NCI-H2196 (cell line): ENCODE results near the gene TTLL11.

Experiments
- DNase-seq: peaks from one replicate; lab custom pipeline; 2025; ENCODE audit not compliant: unreplicated experiment; lab: John Stamatoyannopoulos, UW

The TTLL11 gene

DNA sequence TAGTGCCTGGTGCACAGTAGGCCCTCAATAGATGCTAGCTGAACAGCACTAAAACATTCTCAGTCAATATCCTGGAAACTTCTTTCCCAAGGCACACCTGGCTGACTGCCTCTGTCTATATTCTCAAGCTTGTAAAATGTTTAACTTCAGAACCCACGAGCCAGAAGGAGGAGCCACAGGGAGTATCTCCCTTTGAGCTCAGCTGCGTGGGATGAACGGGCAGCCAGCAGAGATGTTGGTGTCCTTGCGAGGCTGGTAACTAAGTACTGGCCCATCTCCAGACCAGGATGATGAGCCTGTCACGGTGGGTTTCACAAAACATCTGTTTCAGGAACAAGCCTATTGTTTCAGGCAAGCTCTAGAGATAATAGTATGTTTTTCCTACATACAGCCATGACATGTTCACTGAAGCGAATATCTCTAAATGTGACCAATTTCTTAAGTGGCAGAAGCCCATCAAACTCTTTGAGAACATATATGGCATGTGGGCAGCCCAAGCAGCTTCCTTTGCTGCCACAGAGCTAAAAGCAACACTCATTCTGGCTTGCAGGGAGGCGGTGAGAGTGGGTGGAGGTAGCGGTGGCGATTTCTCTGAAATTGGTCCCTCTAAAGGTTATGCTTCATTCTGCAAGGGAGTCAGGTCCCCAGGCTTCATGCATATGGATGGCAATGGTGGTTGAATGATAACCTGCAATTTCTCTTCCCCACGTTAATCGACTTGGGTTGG, 206.2 kb downstream of the TTLL11 start:
- DNase-seq = no peak

DNA sequence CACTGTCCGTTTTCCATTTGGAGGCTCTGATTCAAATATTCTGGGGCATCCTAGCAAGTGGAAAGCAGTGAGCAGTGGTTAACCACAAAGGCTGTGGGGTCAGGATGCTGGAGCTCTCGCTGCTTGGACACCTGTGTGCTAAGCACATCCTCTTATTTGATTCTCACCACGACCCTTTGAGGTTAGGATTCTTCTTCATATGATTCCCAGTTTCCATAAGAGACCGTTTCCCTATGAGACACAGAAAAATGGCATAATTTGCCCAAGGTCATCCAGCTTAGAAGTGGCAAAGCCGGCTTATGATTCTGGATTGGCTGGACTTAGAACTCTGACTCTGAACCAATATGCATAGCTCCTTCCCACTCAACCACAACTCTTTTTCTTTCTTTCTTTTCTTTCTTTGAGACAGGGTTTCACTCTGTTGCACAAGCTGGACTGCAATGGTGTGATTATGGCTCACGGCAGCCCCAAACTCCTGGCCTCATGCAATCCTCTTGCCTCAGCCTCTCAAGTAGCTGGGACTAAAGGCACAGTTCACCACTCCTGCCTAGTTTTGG, 207.7 kb downstream of the TTLL11 start:
- no peak for DNase-seq

DNA sequence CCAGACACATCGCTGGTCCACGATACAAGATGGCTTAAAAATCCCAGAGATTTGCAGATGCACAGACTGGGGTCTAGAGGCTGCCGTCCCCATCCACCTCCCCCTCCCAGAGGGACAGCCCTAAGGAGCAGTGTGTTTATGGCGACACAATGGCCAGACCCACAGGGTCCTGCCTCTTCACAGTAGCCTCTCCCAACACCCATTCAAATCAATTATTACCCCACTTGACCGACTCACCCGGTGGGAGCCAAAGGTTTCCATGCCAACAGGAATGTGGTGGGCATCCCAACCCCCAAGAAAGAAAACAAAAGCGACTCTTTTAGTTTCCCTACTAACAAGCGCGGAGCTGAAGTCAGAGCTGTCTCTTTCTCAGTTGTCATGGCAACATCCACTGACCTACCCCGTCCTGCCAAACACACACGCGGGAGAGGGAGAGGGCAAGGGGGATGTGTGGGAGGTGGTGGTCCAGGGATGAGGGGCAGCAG, 209.0 kb downstream of the TTLL11 start:
- no peak for DNase-seq

DNA sequence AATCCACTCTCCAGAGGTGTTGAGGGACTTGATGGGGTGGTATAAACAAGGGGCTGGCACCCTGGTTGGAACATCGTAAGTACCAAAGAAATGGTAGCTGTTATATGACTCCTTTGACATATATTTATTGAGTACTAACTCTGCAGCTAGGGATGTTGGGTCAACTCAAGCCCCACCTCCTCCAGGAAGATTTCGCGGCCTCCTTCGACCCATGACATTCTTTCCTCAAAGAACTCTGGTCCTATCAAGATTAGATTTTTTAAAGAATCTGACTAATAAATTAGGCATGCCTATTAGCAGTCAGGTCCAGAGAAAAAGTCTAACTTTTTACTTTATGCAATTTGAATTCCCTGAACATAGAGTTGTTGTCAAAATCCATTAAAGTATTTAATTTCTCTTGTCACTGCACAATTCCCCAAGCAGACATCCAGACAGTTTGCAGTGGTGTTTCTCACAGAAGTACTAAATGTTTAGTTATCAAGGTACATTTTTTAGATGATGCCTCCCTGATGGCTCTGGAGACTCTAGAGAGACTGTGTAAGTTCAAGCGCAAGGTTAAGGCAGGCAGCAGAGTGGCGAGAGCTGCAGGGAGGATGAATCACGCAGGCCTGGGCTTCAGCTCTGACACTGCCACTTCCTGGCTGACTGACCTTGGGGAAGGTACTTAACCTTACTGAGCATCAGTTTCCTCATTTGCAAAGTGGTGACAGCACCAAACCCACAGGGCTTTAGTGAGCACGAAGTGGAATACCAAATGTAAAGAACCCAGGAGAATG, 209.6 kb downstream of the TTLL11 start:
- DNase-seq = no peak

DNA sequence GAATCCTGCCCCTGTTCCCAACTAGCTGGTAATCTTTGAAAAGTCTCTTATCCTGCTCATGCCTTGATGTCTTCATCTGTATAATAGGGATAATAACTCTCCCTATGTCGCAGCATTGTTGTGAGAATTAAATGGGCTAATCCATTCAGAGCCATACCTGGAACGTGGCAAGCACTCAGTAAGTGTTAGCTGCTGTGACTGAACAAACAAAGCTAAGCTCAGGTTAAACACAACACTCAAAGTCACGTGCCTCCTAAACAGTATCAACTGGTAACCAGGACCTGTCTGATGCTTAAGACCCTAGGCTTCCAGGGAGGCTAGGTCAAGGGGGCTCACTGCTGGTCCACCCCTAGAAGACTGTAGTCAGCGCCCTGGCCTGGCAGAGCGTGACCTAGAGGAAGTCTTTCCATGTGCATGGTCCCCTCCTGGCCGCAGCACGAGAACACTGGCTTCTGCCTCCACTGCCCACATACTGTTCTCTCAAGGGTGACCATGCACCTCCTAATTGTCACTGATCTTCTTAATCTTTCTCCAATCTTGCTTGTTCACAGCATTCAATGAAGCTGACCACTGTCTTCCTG, 211.1 kb downstream of the TTLL11 start:
- DNase-seq = no peak

DNA sequence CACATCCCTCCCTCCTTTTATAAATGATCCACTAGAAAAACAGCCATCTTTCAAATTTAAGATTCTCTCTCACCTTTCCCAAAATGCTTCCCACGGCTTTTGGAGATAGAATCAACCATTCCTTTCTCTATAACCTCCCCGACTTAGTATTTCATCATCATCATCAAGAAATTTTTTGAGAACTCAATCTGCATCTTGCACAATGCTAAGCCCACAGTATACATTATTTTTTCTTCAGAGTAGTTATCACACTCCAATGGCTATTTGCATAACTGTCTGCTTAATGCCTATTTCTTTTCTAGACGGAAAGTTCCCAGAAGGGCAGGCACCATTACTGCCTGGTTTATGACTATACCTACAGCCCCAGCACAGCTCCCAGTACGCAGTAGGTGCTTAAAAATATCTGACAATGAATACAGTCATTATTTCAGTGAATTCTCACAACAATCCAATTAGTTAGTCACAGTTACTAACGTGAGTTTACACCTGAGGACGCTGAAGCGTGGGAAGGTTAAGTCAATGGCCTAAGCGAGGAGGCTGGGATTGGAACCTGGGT, 212.7 kb downstream of the TTLL11 start:
- no peak for DNase-seq

DNA sequence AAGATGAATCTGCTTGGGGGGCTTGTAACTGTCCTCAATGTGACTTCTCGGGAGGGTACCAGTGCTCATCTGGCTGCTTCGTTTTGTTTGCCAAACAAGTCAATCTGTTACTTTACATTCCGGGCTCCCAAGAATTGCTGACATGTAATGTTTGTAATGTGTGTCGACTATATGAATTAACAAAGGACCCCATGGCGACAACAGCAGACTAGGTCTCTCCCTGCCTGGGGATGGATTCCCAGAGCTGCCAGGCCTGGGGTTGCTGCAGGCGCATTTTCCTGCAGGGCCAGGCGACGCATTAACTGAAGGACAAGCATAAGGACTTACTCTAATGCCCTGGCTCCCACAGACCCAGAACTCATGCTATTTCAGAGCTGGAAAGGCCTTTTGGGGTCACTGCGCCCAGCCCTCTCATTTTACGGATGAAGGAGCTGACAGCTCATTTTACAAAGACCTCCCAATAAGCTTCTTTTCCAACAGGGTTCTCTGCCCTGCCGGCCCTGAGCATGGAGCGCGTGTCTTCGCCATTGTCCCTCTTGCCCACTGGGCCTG, 214.8 kb downstream of the TTLL11 start:
- DNase-seq = no peak

DNA sequence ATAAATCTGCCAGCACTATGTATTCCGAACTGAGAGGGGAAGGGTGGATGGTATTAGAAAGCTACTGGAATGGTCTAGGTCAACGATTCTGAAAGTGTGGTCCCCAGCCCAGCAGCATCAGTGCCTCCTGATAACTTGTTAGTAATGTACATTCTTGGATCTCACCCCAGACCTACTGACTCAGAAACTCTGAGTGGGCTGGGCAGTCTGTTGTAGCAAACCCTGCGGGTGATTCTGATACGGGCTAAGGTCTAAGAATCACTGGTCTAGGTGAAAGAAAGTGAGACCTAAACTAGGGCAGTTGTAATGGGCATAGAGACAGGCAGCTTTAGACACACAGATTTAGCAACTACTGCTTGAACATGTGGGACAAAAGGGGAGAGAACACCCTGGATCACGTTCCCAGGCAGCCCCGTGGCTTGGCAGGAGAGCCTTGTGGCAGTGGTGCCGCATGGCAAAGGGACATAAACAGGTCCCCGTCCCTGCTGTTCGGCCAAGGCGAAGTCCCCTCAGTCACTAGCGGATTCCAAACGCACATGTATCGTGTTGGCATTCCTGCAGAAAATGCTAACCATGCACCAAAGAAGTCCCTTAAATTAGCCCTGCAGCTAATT, 216.3 kb downstream of the TTLL11 start:
- no peak for DNase-seq

DNA sequence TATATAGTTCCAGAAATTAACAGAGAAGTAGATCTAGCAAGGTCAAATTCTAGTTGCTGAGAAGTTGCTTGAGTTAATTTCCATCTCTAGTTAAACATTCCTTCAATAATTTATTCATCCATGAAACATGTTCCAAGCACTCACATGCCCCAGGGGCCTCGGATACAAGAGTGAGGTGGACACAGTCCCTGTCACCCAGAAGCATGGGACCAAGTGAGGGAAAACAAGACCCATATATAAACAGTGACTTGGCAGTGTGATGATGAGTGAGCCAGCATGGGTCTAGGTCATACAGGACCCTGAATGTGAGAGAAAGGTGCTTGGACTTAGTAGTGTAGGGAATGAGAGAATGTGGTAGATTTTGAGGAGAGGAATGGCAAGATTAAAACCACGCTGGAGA, 216.9 kb downstream of the TTLL11 start:
- DNase-seq = no peak

DNA sequence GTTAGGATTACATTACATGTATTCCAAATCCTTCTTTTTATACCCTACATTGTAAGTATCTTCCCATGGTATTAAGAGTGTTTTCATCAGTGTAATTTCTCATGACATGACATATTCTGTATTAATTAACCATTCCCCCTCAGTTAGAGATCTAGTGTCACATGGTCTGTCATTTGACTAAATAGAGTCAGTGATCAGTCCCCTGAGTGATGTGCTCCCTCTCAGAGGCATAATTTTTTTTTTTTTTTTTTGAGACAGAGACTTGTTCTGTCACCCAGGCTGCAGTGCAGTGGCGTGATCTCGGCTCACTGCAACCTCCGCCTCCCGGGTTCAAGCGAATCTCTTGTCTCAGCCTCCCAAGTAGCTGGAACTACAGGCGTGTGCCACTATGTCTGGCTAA, 218.6 kb downstream of the TTLL11 start:
- no peak for DNase-seq

DNA sequence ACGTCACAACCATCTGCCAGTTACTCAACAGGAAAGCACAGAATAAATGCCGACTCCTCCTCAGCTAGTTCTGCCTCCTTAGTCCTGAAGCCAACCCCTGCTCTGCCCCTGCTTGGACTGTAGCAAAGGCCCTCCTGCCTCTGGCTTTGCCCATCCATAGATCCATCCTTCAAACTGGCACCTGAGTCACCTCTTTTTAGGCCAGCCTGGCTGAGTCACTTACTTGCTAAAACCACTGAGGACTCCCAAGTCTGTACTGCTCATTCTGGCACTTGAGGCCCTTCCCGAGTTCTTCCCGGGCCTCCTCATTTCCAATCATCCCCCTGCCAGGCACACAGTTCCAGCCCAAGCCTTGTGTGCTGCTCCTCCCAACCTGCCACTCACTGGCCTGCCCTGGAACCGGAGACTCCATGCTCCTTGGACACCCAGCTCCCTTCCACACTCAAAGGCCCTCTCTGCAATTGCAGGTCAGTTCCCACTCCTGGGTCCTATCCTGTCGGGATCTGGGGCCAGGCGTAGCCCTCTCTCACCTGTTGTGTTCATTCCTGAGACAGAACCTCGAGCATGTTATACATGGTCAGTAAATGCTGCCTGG, 221.6 kb downstream of the TTLL11 start:
- DNase-seq = no peak

DNA sequence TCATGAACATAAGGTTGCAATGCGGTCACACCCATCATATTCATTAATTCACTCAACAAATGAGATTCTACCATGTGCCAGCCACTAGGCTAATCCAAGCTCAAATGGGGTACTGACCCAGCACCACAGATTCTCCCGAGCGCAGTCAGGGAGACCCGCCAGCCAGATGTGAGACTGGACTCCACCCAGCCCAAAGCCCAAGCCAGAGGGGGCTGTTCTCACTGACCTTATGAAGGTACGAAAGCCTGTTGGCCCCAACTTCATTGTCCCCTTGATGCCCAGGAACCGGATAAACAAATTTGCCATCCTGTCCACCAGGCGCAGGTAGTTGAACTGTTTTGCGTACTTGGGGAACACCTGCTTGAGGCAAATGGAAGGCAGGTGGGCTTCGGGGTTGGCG, 222.8 kb downstream of the TTLL11 start:
- DNase-seq = no peak

DNA sequence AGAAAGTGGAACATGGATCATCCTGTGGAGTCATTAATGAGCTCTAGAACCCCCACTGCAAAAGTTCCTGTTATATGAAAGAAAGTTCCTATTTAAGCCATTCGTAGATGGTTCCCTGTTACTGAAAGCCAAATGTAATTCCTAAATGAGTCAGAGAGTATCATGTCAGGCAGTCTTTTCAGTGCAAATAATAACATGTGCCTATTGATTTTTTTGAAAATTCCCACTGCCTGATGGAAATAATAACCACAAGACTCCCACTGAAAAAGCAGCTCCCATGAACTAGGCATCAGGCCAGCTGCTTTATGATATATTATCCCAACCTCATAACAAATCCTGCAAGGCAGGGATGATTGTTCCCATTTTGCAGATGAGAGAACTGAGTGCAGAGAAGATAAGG, 224.5 kb downstream of the TTLL11 start:
- no peak for DNase-seq

DNA sequence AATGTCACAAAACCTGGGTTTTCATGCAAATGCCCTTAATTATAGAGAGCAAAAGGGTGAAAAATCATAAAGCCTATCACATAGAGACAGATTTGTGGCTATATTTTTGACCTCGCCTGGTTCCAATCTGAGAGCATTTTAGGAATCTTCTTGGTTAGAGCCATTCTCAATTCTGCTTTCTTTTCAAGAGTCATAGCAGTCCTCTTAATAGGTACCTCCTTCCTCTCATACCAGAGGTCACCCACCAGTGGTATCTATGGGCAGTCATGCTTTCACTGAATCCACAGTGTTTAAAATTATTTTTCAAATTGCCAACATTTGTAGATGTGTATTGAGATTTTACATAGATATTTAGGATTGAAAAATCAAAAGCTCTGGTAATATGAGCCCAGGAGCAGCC, 226.2 kb downstream of the TTLL11 start:
- no peak for DNase-seq

DNA sequence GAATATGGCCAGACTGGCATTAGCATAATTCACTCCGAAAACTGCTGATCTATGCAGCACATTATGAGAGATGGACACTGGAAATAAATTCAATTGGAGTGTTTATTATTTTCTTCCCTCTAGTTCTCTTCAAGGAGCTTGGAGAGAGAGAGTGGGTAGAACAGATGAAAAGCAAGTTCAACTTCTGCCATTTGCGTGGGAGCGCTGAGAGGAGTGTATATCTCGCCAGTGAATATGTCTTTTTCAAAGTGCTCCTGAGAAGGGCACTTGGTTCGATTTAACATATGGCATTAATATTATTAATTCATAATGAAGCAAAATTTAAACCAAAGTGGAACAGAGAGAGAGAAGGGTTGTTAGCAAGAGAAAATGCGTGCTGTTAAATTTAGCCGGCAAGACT, 227.2 kb downstream of the TTLL11 start:
- DNase-seq = no peak

DNA sequence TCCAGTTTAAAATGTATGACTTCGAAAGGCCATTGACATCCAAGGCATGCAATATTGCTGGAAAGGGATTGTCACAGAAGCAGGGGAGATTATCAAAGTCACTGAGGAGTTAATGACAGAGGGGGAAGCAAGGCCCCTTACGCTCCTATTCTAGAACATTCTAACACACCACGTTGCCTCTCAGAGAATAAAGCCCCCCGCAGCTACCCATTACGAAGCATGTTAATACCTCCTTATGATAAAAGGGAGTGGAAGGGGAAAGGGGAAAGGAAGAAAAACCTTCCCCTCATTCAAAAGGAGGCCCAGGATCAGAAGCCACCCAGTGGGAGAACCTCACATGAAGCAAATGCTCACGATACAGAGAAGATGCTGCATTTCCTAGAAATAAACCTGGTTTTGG, 228.0 kb downstream of the TTLL11 start:
- DNase-seq = no peak

DNA sequence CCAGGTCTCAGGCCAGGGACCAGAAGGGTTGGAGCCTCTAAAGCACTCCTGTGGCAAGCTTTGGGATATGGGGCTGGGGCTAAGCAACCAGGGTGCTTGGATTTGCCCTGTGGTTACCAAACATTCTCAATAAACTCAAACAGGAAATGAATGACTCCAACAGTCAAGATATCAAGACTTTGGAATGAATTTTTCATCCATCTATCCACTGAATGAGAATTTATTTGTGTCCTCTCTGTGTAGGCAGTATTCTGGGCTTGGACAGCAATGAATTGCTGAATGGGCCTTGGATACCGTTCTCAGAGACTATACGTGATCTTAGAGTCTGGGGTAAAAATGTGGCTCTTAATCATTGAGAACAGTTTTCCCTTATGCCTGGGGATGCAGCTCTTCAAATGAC, 229.2 kb downstream of the TTLL11 start:
- DNase-seq = no peak

DNA sequence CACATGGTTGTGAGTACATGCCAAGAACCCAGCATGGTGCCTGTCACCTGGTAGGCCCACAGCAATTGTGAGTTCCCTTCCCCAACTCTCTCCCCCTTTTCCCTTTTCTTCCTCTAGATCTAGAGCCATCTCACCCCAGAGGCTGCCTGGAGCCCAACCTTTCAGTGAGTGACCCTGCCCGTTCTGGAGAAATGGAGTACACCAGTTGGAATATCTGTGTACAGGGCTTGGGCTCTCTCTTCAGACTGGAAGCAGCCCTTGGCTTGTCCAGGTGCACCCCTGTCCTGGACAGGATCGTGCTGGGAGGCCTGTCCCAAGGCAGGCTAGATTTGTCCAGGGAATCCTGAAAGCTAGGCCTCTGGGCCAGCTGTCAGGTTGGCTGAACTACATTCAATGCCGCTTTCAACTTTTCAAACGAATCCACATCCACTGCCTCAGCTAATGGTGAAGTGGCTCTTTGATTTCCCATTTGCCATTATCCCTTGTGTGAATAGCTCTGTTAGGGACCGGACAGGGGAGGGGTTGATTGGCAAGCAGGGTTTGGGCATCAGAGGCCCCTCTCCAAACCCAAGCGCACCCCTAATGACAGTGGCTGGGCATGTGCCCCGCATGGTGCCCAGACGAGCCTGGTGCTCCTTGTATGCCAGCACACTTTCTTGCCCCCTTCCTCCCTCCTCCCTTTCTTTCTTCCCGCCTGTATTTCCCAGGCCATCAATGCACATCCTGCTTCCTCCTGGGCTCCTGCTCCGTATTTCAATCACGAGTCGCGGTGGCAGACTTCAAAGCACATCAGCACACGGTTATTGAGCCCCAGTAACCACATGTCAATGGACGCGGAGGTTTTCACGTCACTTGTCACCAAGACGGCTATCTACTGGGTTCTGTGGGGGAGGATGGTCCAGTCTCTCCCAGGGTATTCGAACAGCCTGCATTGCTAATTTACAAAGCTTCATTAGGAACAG, 230.5 kb downstream of the TTLL11 start:
- no peak for DNase-seq

DNA sequence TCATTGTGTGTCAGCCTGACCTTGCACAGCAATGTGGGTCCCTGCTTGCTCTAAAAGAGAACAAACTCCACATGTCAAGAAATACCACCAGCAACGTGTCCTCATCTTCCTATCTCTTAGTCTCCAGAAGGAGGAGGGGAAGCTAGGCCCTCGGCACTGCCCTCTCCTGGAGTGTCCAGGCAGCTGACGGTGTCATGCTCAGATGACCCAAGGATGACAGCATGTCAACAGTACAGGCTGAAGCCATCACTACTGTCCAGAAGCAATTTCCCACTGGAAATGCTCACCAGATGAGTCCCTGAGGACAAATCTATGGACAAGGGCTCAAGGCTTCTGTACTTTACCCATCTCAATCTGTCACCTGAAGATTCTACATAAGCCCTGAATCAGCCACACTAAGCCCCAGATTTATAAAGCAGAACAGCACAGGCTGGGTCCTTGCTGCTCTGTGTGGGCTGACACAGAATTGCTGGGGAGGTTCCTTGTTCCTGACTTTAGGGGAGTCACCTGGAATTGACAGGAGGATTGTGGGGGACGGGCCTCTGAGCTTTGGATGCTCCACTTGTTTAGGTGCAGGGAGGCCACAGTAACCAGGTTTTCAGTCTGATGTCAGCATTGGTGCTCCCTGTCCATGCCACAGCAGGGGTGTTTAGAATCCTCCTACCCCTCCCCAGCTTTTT, 231.5 kb downstream of the TTLL11 start:
- no peak for DNase-seq
